Keratinocyte (primary cell): ENCODE measurements around the gene AKT1S1. TPM values are rescaled to one million over a fixed set of nuclear protein-coding genes. Genes with fewer than 3 reads are reported as not detected.

Source experiments
- DNase-seq: peaks from one replicate; pipeline ENCODE4 v3.0.0-alpha.2; 2011; ENCODE audit warnings: low read depth, missing footprints, low spot score
- FAIRE-seq: peaks from 2 replicates; lab custom pipeline; 2011; peaks lifted over from hg19 to GRCh38; lab: Jason Lieb, UNC
- H2AFZ ChIP-seq: 2 replicates; pipeline ENCODE4 v1.6.0; 2012; ENCODE audit warnings: low read length, control low read depth, inconsistent platforms; ENCODE audit not compliant: control insufficient read depth
- H3K27ac ChIP-seq: 2 replicates; pipeline ENCODE4 v1.5.1; 2011; ENCODE audit warnings: low read length; ENCODE audit not compliant: control insufficient read depth, insufficient read depth
- H3K27me3 ChIP-seq: 3 replicates; pipeline ENCODE4 v1.6.0; 2011; ENCODE audit warnings: low read length; ENCODE audit not compliant: control insufficient read depth, insufficient read depth; ENCODE audit errors: extremely low read depth
- H3K36me3 ChIP-seq, 2 experiments: 2 replicates in 1 of 2; 3 replicates in 1 of 2; pipeline ENCODE4 v1.5.1; 2011; ENCODE audit warnings: low read length in 2 of 2, mild to moderate bottlenecking in 1 of 2; ENCODE audit not compliant: control insufficient read depth in 2 of 2, insufficient read depth in 2 of 2; ENCODE audit errors: extremely low read depth in 1 of 2
- H3K4me1 ChIP-seq: 3 replicates; pipeline ENCODE4 v1.5.1; 2011; ENCODE audit warnings: low read length; ENCODE audit not compliant: control insufficient read depth, insufficient read depth; ENCODE audit errors: extremely low read depth
- H3K4me2 ChIP-seq: 3 replicates; pipeline ENCODE4 v1.6.0; 2011; ENCODE audit warnings: low read depth, low read length; ENCODE audit not compliant: control insufficient read depth, insufficient read depth; ENCODE audit errors: extremely low read depth
- H3K4me3 ChIP-seq, 3 experiments: fragments of 200-600 bp in 1 of 3; sonication (generic) in 1 of 3; 2 replicates in 2 of 3; 3 replicates in 1 of 3; pipeline ENCODE4 v1.5.1; 2011 to 2016; ENCODE audit warnings: low read length in 3 of 3, mild to moderate bottlenecking in 3 of 3, control low read depth in 2 of 3, inconsistent platforms in 1 of 3, low read depth in 1 of 3, mixed read lengths in 1 of 3, mixed run types in 1 of 3, moderate library complexity in 1 of 3; ENCODE audit not compliant: control insufficient read depth in 2 of 3, insufficient read depth in 2 of 3; ENCODE audit errors: extremely low read depth in 1 of 3
- H3K79me2 ChIP-seq: 2 replicates; pipeline ENCODE4 v1.6.0; 2012; ENCODE audit warnings: low read length; ENCODE audit not compliant: control insufficient read depth, insufficient read depth
- H3K9ac ChIP-seq: 3 replicates; pipeline ENCODE4 v1.6.0; 2011; ENCODE audit warnings: low read length; ENCODE audit not compliant: control insufficient read depth, insufficient read depth; ENCODE audit errors: extremely low read depth
- H3K9me1 ChIP-seq: 3 replicates; pipeline ENCODE4 v1.6.0; 2011; ENCODE audit warnings: low read length; ENCODE audit not compliant: control insufficient read depth, insufficient read depth; ENCODE audit errors: extremely low read depth
- H3K9me3 ChIP-seq: 2 replicates; pipeline ENCODE4 v1.5.1; 2012; ENCODE audit warnings: low read depth, low read length; ENCODE audit not compliant: control insufficient read depth
- H4K20me1 ChIP-seq: 3 replicates; pipeline ENCODE4 v1.6.0; 2011; ENCODE audit warnings: low read length; ENCODE audit not compliant: control insufficient read depth, insufficient read depth; ENCODE audit errors: extremely low read depth
- CTCF ChIP-seq, 3 experiments: IDR thresholded peaks in 1 of 3; conservative IDR thresholded peaks in 1 of 3; optimal IDR thresholded peaks in 1 of 3; 2 replicates in 2 of 3; 3 replicates in 1 of 3; pipeline versions ENCODE3 to v1.5.1; 2011; ENCODE audit warnings: low read length in 3 of 3, mild to moderate bottlenecking in 3 of 3, moderate library complexity in 2 of 3, control low read depth in 1 of 3, inconsistent platforms in 1 of 3; ENCODE audit not compliant: insufficient read depth in 2 of 3; ENCODE audit errors: extremely low read depth in 1 of 3
- EZH2 ChIP-seq: IDR thresholded peaks from one replicate; pipeline ENCODE4 v1.6.1; 2012; ENCODE audit warnings: inconsistent platforms, mild to moderate bottlenecking, low read length, moderate library complexity
- dilution Hi-C: fragments of 300-500 bp; cut with MboI; formaldehyde crosslinking; loops from one replicate; pipeline ENCODE4 v1.7.0; 2020; ENCODE audit warnings: low sequenced_read_pairs; ENCODE audit not compliant: extremely low pct_ligation_motif_present
- polyA plus RNA-seq, 5 experiments: library from polyadenylated mRNA; depleted of rRNA in 3 of 5; stranded (reverse) in 3 of 5; stranded (forward) in 1 of 5; unstranded in 1 of 5; fragments of >200 nt; gene quantifications; 1 replicate in 1 of 5; 2 replicates in 3 of 5; 3 replicates in 1 of 5; pipeline versions ENCODE4 v1.2.1 to v1.2.3, GENCODE V29; 2011 to 2012; ENCODE audit warnings: missing spikeins in 2 of 5, low read depth in 1 of 5, low replicate concordance in 1 of 5

AKT1S1 gene
- polyA plus RNA-seq, 1 donor (not counting 4 experiments of a cell fraction or from before 2014, with no cell fraction given) = 27.2 TPM

DNA sequence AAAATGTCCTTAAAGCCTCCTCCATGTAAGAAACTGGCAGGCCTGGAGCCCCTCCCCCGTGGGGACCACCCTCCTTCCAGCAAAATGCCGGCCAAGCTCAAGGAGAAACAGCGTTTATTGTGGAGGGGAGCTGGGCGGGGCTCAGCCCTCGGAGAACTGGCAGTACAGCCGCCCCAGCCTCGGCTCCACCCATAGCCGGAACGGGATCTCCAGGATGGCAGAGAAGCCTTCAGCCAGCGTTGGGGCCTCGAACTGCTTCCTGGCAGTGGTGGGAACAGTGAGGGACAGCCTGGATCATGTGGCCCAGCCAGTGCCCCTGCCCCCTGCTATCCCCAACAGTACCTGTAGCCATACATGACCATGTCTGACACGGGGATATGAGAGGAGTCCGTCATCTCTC is 16.0 kb downstream of the AKT1S1 start:
- Histone ChIP-seq H3K27me3 (no peaks in the 10 kb centered on the region), H3K4me2 (no peak overlapping the region), H3K27ac (no peak overlapping the region), H3K9me1 (no peaks in the 10 kb centered on the region), H3K9ac (no peak overlapping the region), H3K36me3 (peaks cover 29 to 52% of the 10 kb centered on the region in 2 experiments), H3K9me3 (no peaks in the 10 kb centered on the region), H3K4me1 (peaks cover 17% of the 10 kb centered on the region), H3K79me2 (peaks cover 29% of the 10 kb centered on the region), H4K20me1 (peaks cover 11% of the 10 kb centered on the region), H3K4me3 (no peak overlapping the region), H2AFZ (no peak overlapping the region)
- no peak for FAIRE-seq
- dilution Hi-C loops = no loop called here
- TF ChIP-seq EZH2 (no peak), CTCF (optimal IDR thresholded peaks at IDR 0.05 in 1 of 3, IDR thresholded peaks at IDR 0.05 in 1 of 3, conservative IDR thresholded peaks at IDR 0.05 in 1 of 3; ENCODE audit: extremely low read depth in 1 of 3, insufficient read depth in 2 of 3, low read length in 3 of 3) (no peak)
- no peak for DNase-seq

- Histone ChIP-seq H3K36me3 (peaks cover 31 to 52% of the 10 kb centered on the region in 2 experiments), H3K4me2 (no peak overlapping the region), H4K20me1 (peaks cover 11% of the 10 kb centered on the region), H2AFZ (no peak overlapping the region), H3K79me2 (peaks cover 24% of the 10 kb centered on the region), H3K9me3 (no peaks in the 10 kb centered on the region), H3K4me3 (no peak overlapping the region), H3K27ac (no peak overlapping the region), H3K27me3 (no peaks in the 10 kb centered on the region), H3K9ac (no peak overlapping the region), H3K4me1 (peaks cover 11% of the 10 kb centered on the region), H3K9me1 (no peaks in the 10 kb centered on the region)
- DNase-seq (no peak), FAIRE-seq (no peak)
- dilution Hi-C loops = no loop called here
- no peak for TF ChIP-seq EZH2
Measured at GRCh38 chr19:49860336-49861102, 16.6 kb downstream of the AKT1S1 start.
